SU-DHL-6 (cell line): ENCODE results near the gene PSAPL1.

Experiments
- CTCF ChIP-seq: fragments of 200-600 bp; sonication (generic); IDR thresholded peaks from one replicate; pipeline ENCODE4 v1.5.1; 2017; ENCODE audit warnings: antibody characterized with exemption, mild to moderate bottlenecking, low read length, moderate library complexity; ENCODE audit not compliant: insufficient read depth, poor library complexity, severe bottlenecking
- EZH2phosphoT487 ChIP-seq: fragments of 200-600 bp; sonication (generic), shearing (Covaris generic); conservative IDR thresholded peaks from 2 replicates; pipeline ENCODE4 v1.6.1; 2018; ENCODE audit warnings: mild to moderate bottlenecking, antibody characterized with exemption, low read length, moderate library complexity, mixed read lengths

GRCh38 chr4:7470111-7470510 is 35.4 kb upstream of the PSAPL1 start:
- TF ChIP-seq CTCF: no peak
- TF ChIP-seq EZH2phosphoT487: no peak
